Nephron (organoid): Measurements from ENCODE around the gene ARHGAP10.
A peak's percentile ranks its signal among the peaks of the same experiment; 100 is the strongest.

ENCODE experiments used
- H3K27ac Mint-ChIP-seq, 3 experiments: 2 replicates each; pipeline ENCODE4 v1.8.0; 2020; ENCODE audit warnings: mixed read lengths in 3 of 3, mild to moderate bottlenecking in 2 of 3, moderate library complexity in 1 of 3
- H3K27me3 Mint-ChIP-seq: 2 replicates; pipeline ENCODE4 v1.8.0; 2021; ENCODE audit warnings: low read depth, mild to moderate bottlenecking, moderate library complexity, mixed read lengths
- H3K36me3 Mint-ChIP-seq: 2 replicates; pipeline ENCODE4 v1.8.0; 2020; ENCODE audit warnings: low read depth, mixed read lengths
- H3K4me1 Mint-ChIP-seq: 2 replicates; pipeline ENCODE4 v1.8.0; 2020; ENCODE audit warnings: mixed read lengths
- H3K4me3 Mint-ChIP-seq, 3 experiments: 2 replicates each; pipeline ENCODE4 v1.8.0; 2020; ENCODE audit warnings: mild to moderate bottlenecking in 3 of 3, mixed read lengths in 3 of 3, moderate library complexity in 2 of 3
- H3K9me3 Mint-ChIP-seq: 2 replicates; pipeline ENCODE4 v1.8.0; 2020; ENCODE audit warnings: mixed read lengths
- CTCF ChIP-seq, 3 experiments: fragments of 200-600 bp; sonication (generic); IDR thresholded peaks; one replicate each; pipeline ENCODE4 v1.5.0; 2021; ENCODE audit warnings: antibody characterized with exemption in 3 of 3; ENCODE audit not compliant: unreplicated experiment in 3 of 3

ARHGAP10 gene

GRCh38 chr4:147948336-147948735 lies 216.4 kb downstream of the ARHGAP10 start:
- Mint-ChIP-seq H3K9me3 (no peaks in the 10 kb centered on the region), H3K4me1 (no peaks in the 10 kb centered on the region), H3K27ac (no peak overlapping the region), H3K27me3 (no peaks in the 10 kb centered on the region), H3K4me3 (no peak overlapping the region), H3K36me3 (peaks cover 61% of the 10 kb centered on the region)
- TF ChIP-seq CTCF (IDR thresholded peaks at IDR 0.05; ENCODE audit: unreplicated experiment in 3 of 3), result no peak

- H3K9me3 Mint-ChIP-seq, result peaks cover 3% of the 10 kb centered on the region
- H3K36me3 Mint-ChIP-seq, result peaks cover 67% of the 10 kb centered on the region
- no peaks in the 10 kb centered on the region for H3K4me1 Mint-ChIP-seq
Measured at GRCh38 chr4:147950261-147950660, 218.4 kb downstream of the ARHGAP10 start.

GRCh38 chr4:147950841-147951240 lies 219.0 kb downstream of the ARHGAP10 start:
- no peak for TF ChIP-seq CTCF (IDR thresholded peaks at IDR 0.05; ENCODE audit: unreplicated experiment in 3 of 3)
- Mint-ChIP-seq H3K36me3 (peaks cover 68% of the 10 kb centered on the region), H3K4me3 (no peak overlapping the region), H3K4me1 (no peaks in the 10 kb centered on the region), H3K27me3 (no peaks in the 10 kb centered on the region), H3K9me3 (peaks cover 3% of the 10 kb centered on the region), H3K27ac (peak overlapping the region in 1 of 3 experiments; percentile 36)

More at GRCh38 chr4:147950261-147950660, 218.4 kb downstream of the ARHGAP10 start:
- Mint-ChIP-seq H3K27ac (no peak overlapping the region), H3K27me3 (no peaks in the 10 kb centered on the region), H3K4me3 (no peak overlapping the region)
- TF ChIP-seq CTCF (IDR thresholded peaks at IDR 0.05; ENCODE audit: unreplicated experiment in 3 of 3), result no peak

GRCh38 chr4:147954850-147955249 lies 223.0 kb downstream of the ARHGAP10 start:
- H3K4me1 Mint-ChIP-seq, result peaks cover 5% of the 10 kb centered on the region
- H3K27me3 Mint-ChIP-seq, result no peaks in the 10 kb centered on the region
- no peak for TF ChIP-seq CTCF (IDR thresholded peaks at IDR 0.05; ENCODE audit: unreplicated experiment in 3 of 3)
- peaks cover 40% of the 10 kb centered on the region for H3K36me3 Mint-ChIP-seq
- H3K9me3 Mint-ChIP-seq, result peaks cover 3% of the 10 kb centered on the region
- H3K4me3 Mint-ChIP-seq, result no peak overlapping the region
- H3K27ac Mint-ChIP-seq, result no peak overlapping the region

- H3K4me3 Mint-ChIP-seq, result no peak overlapping the region
- H3K4me1 Mint-ChIP-seq, result peaks cover 5% of the 10 kb centered on the region
- TF ChIP-seq CTCF (IDR thresholded peaks at IDR 0.05; ENCODE audit: unreplicated experiment in 3 of 3), result no peak
- H3K27ac Mint-ChIP-seq, result peak overlapping the region in 2 of 3 experiments; percentile 43
- H3K27me3 Mint-ChIP-seq, result no peaks in the 10 kb centered on the region
- H3K9me3 Mint-ChIP-seq, result peaks cover 3% of the 10 kb centered on the region
- peaks cover 33% of the 10 kb centered on the region for H3K36me3 Mint-ChIP-seq
Measured at GRCh38 chr4:147955827-147956558, 224.1 kb downstream of the ARHGAP10 start.

- Mint-ChIP-seq H3K9me3 (peaks cover 3% of the 10 kb centered on the region), H3K36me3 (peaks cover 27% of the 10 kb centered on the region), H3K4me1 (peaks cover 5% of the 10 kb centered on the region), H3K27me3 (no peaks in the 10 kb centered on the region), H3K4me3 (no peak overlapping the region), H3K27ac (no peak overlapping the region)
- TF ChIP-seq CTCF (IDR thresholded peaks at IDR 0.05; ENCODE audit: unreplicated experiment in 3 of 3), result no peak
Measured at GRCh38 chr4:147957446-147957845, 225.6 kb downstream of the ARHGAP10 start.
